Pancreas (tissue), 10 donors: Measurements from ENCODE around the gene ROR1. TPM values are rescaled to one million over a fixed set of nuclear protein-coding genes. Genes with fewer than 3 reads are reported as not detected.
A peak's percentile ranks its signal among the peaks of the same experiment; 100 is the strongest.

Experiments used
- ATAC-seq, 4 donors: fragments of 200-7000 bp; cut with Tn5 transposase; one replicate each; pipeline versions ENCODE4 v1.8.0 to v1.9.1; 2020; ENCODE audit warnings: mild to moderate bottlenecking in 4 of 4, moderate library complexity in 4 of 4
- DNase-seq, 6 donors: peaks; one replicate each; pipeline ENCODE4 v3.0.0-alpha.2; 2020
- FAIRE-seq: peaks from 2 replicates; lab custom pipeline; 2012; peaks lifted over from hg19 to GRCh38; lab: Jason Lieb, UNC
- H3K27ac ChIP-seq, 4 donors: fragments of 200-600 bp; sonication (generic); 1 replicate in 3 of 4; 2 replicates in 1 of 4; pipeline versions ENCODE4 v1.5.0 to v1.8.0; 2020
- H3K27me3 ChIP-seq, 4 donors: fragments of 200-600 bp; one replicate each; pipeline ENCODE4 v1.8.0; 2021
- H3K36me3 ChIP-seq, 3 donors: fragments of 200-600 bp; sonication (generic) in 1 of 3; one replicate each; pipeline versions ENCODE4 v1.5.0 to v1.8.0; 2020 to 2021
- H3K4me1 ChIP-seq, 3 donors: fragments of 200-600 bp; one replicate each; pipeline ENCODE4 v1.8.0; 2021
- H3K4me3 ChIP-seq, 4 donors: fragments of 200-600 bp; sonication (generic) in 2 of 4; one replicate each; pipeline versions ENCODE4 v1.5.0 to v1.8.0; 2020 to 2021
- H3K9me3 ChIP-seq, 4 donors: fragments of 200-600 bp; one replicate each; pipeline ENCODE4 v1.8.0; 2021
- WGBS, 2 donors: extraction: QIAGEN DNeasy Blood & Tissue Kit; methylation state at CpG; one replicate each; pipeline ENCODE4 v1.1.7; 2013; 5-methylcytosine and 5-hydroxymethylcytosine counted together
- intact Hi-C, 3 donors: fragments of 100-400 bp; cut with DNase I; formaldehyde crosslinking; loops; one replicate each; pipeline versions ENCODE4 v1.11.1 to v1.14.2; 2022
- polyA plus RNA-seq, 2 donors: library from polyadenylated mRNA; stranded (reverse); fragments of 200-250 nt; gene quantifications; one replicate each; pipeline ENCODE4 v1.2.3, GENCODE V29; 2013
- total RNA-seq, 6 donors: library from RNA; stranded (reverse); fragmentation: NEBNext Ultra II Directional in 4 of 6; extraction: Animal tissue kit (Norgen Biotek cat#: 25700) in 4 of 6; gene quantifications; one replicate each; pipeline versions ENCODE4 v1.2.1 to v1.2.4, GENCODE V29; 2021 to 2023
- TF ChIP-seq, protein P1 (sequence below), 4 donors: fragments of 200-600 bp; sonication (generic) in 3 of 4; IDR thresholded peaks; one replicate each; pipeline versions ENCODE4 v1.5.0 to v1.8.0; 2021; ENCODE audit warnings: antibody characterized with exemption in 4 of 4
- donor health status: healthy with polysubstance abuse.
- donor health status: DM: no; HTN: no; CAD: no; lungs with moderate emphysema.
- donor health status: DM: no; HTN: no; CAD: no.
- donor health status: control.
- donor health status: control.
- donor health status: Bipolar disorder and iron deficiency.
- donor health status: DM: yes; HTN: yes; CAD: no.
- donor health status: DM: no; HTN: no; CAD: no.
- donor health status: DM: no; HTN: no; CAD: no.
- donor health status: DM: yes; HTN: yes; CAD: no.

The ROR1 gene
- total and polyA plus RNA-seq, 8 donors, result 1.3 to 18.5 (median 7.3) TPM

DNA sequence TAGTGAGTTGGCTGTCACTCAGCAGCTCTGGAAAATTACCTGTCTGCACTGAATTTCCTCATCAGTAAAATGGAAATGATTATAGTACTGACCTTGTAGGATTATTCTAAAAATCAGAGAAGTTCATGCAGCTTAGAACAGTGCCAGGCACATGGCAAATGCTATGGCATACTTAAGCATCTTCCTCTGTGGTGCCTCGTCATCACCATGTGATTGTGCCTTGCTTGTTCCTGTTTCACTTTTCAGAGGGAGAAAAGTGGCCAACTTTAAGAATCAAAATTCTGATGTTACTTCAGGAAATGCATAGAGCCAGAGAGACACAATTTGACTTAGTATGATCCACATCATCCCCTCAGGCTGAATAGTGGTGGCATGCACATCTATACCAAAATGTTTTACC lies 203.6 kb downstream of the ROR1 start:
- no peak for ATAC-seq
- Histone ChIP-seq H3K4me3 (no peak overlapping the region), H3K4me1 (peaks cover 3 to 35% (median 30%) of the 10 kb centered on the region in 3 donors), H3K27ac (no peak overlapping the region), H3K36me3 (no peaks in the 10 kb centered on the region), H3K27me3 (no peaks in the 10 kb centered on the region), H3K9me3 (no peaks in the 10 kb centered on the region)
- WGBS, 2 donors, result 94 to 100% methylated on average over 1 of the region's 1 CpG
- TF ChIP-seq, protein P1, sequence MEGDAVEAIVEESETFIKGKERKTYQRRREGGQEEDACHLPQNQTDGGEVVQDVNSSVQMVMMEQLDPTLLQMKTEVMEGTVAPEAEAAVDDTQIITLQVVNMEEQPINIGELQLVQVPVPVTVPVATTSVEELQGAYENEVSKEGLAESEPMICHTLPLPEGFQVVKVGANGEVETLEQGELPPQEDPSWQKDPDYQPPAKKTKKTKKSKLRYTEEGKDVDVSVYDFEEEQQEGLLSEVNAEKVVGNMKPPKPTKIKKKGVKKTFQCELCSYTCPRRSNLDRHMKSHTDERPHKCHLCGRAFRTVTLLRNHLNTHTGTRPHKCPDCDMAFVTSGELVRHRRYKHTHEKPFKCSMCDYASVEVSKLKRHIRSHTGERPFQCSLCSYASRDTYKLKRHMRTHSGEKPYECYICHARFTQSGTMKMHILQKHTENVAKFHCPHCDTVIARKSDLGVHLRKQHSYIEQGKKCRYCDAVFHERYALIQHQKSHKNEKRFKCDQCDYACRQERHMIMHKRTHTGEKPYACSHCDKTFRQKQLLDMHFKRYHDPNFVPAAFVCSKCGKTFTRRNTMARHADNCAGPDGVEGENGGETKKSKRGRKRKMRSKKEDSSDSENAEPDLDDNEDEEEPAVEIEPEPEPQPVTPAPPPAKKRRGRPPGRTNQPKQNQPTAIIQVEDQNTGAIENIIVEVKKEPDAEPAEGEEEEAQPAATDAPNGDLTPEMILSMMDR (IDR thresholded peaks at IDR 0.05), result no peak
- no peak for DNase-seq
- intact Hi-C loops, result no loop called here
- no peak for FAIRE-seq

DNA sequence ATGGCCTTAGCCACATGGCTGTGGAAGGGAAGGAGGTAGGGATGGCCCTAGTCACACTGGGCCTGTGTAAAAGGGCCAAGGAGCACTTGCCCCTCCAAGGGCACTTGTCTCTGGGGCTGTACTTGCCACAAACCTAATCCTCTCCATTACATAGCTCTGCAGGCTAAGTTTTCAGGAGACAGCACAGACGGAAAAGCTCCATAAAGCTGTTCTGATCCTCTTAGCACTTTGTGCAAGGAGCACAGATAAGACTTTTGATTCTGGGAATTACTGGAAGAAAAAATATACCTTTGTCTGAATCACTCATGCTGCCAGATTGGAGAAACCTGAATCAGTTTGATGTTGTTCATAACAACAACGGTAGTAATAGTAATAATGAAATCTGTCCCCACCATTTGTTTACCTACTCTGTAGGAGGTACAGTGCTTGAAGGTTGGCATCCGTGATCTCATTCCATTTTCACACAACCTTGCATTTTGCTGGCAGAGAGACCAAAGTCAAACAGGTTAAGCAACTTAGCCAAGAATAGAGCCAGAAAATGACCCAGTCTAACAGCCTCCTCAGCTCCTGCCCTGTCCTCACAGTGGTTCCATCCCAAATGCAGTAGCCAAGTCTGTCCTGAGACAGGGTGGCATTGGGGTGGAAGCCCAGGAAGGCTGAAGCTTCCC lies 207.1 kb downstream of the ROR1 start:
- Histone ChIP-seq H3K27me3 (no peaks in the 10 kb centered on the region), H3K27ac (peak overlapping the region; percentile 53 to 82 (median 74)), H3K36me3 (no peaks in the 10 kb centered on the region), H3K9me3 (no peaks in the 10 kb centered on the region), H3K4me1 (peaks cover 18 to 43% (median 40%) of the 10 kb centered on the region in 3 donors), H3K4me3 (no peak overlapping the region)
- intact Hi-C loops, result no loop called here
- peak; percentile 94 to 95 (median 94) for ATAC-seq
- no peak for FAIRE-seq
- DNase-seq, result peak in 5 of 6 donors; percentile 33 to 82 (median 72)
- TF ChIP-seq, protein P1 (IDR thresholded peaks at IDR 0.05), result no peak
- WGBS, 2 donors, result 18% methylated on average over 3 of the region's 3 CpGs

DNA sequence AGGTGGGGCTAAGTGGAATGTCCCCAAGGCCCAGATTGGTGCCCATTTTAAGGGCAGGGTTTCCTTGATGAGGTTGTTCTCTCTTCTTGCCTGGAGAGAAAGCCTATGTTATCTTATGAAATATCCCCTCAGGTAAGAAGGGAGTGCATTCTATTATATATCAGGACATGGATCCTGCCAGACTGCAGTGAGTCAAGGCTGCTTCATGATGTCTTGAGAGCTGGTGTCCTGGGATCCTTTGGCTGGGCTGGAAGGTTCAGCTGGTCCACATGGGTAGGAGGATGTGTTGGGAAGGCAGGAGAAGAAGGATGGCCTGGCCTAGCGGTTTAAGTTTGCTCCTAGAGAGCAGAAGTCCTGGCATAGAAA lies 207.6 kb downstream of the ROR1 start:
- Histone ChIP-seq H3K27ac (peak overlapping the region; percentile 23 to 82 (median 74)), H3K36me3 (no peaks in the 10 kb centered on the region), H3K4me3 (no peak overlapping the region), H3K4me1 (peaks cover 18 to 43% (median 40%) of the 10 kb centered on the region in 3 donors), H3K27me3 (no peaks in the 10 kb centered on the region), H3K9me3 (no peaks in the 10 kb centered on the region)
- WGBS, 2 donors, result 97 to 100% methylated on average over 1 of the region's 1 CpG
- intact Hi-C loops, result no loop called here
- TF ChIP-seq, protein P1 (IDR thresholded peaks at IDR 0.05), result no peak
- ATAC-seq, result peak in 3 of 4 donors; percentile 5 to 8 (median 6)
- no peak for FAIRE-seq
- peak in 1 of 6 donors; percentile 21 for DNase-seq

DNA sequence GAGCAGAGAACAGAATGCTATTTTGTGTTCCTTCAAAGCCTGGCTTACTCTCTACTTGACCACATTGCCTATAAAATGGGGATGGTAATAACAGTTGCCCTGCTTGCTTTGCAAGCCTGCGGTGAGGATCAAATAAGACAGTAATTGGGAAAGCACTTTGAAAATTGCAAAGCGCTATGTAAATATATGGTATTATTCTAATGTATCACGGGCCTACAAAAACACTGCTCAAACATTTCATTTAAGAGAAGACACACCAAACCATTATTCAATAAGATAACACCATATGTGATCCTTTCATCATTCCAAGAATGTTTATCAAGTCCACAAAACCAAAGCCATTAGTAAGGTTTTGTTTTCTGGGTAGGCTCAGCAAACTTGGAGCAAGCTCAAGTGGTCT lies 208.4 kb downstream of the ROR1 start:
- H3K27ac ChIP-seq, result peak overlapping the region in 1 of 4 donors; percentile 82
- ATAC-seq, result no peak
- TF ChIP-seq, protein P1 (IDR thresholded peaks at IDR 0.05), result no peak
- FAIRE-seq, result no peak
- H3K4me1 ChIP-seq, result peaks cover 18 to 43% (median 40%) of the 10 kb centered on the region in 3 donors
- intact Hi-C loops, result no loop called here
- no peaks in the 10 kb centered on the region for H3K9me3 ChIP-seq
- no peaks in the 10 kb centered on the region for H3K27me3 ChIP-seq
- no peaks in the 10 kb centered on the region for H3K36me3 ChIP-seq
- no peak overlapping the region for H3K4me3 ChIP-seq
- DNase-seq, result no peak
- WGBS, 2 donors, result 85 to 87% methylated on average over 3 of the region's 3 CpGs
